HCT116 (cell line): ENCODE results near the gene GMDS. TPM values are rescaled to one million over a fixed set of nuclear protein-coding genes. Genes with fewer than 3 reads are reported as not detected.

Source experiments
- ATAC-seq: fragments of 200-7000 bp; cut with Tn5 transposase; 2 replicates; pipeline ENCODE4 v1.9.1; 2020; ENCODE audit warnings: mild to moderate bottlenecking, moderate library complexity
- BruUV-seq: library from RNA; stranded (reverse); fragments of 400-500 nt; replicated peaks from 2 replicates; lab custom pipeline; 2021; lab: Mats Ljungman, UMichigan
- CTCF ChIA-PET: fragments of 300-600 bp; sonication (Branson Sonifier 250); formaldehyde crosslinking; loops from one replicate; lab custom pipeline; 2021; ENCODE audit warnings: antibody characterized with exemption; lab: Charles Lee
- POLR2A ChIA-PET: fragments of 300-600, 350-600 bp; sonication (Branson Sonifier 250); formaldehyde crosslinking; loops from one replicate; lab custom pipeline; 2021; ENCODE audit warnings: antibody characterized with exemption; lab: Charles Lee
- RAD21 ChIA-PET, 2 experiments: fragments of 300-600 bp; sonication (Branson Sonifier 250); formaldehyde crosslinking; loops; one replicate each; lab custom pipeline; 2023; ENCODE audit warnings: low total read pairs in 2 of 2; ENCODE audit not compliant: uncharacterized antibody in 2 of 2, unreplicated experiment in 2 of 2, low non-redundant PET in 1 of 2; lab: Charles Lee
- DNase-seq: peaks from one replicate; pipeline ENCODE4 v3.0.0-alpha.2; 2010; ENCODE audit warnings: low read depth, low spot score
- H2AFZ ChIP-seq: fragments of 200-600 bp; shearing (Covaris generic), sonication (generic); 2 replicates; pipeline ENCODE4 v1.6.1; 2017; ENCODE audit warnings: low read depth, mixed run types, mixed read lengths, antibody characterized with exemption, low read length; ENCODE audit not compliant: poor library complexity, severe bottlenecking
- H3K27ac ChIP-seq: 2 replicates; pipeline ENCODE4 v1.5.1; 2012; ENCODE audit warnings: low read depth, low read length
- H3K27me3 ChIP-seq: fragments of 200-600 bp; sonication (generic); 2 replicates; pipeline ENCODE4 v1.6.1; 2016; ENCODE audit warnings: mixed run types, low read length, mixed read lengths; ENCODE audit not compliant: insufficient read depth
- H3K36me3 ChIP-seq, 2 experiments: fragments of 200-500 bp in 1 of 2; fragments of 200-600 bp in 1 of 2; sonication (Bioruptor generic) in 1 of 2; sonication (generic) in 1 of 2; 2 replicates each; pipeline versions ENCODE4 v1.5.1 to v1.6.1; 2014 to 2016; ENCODE audit warnings: low read length in 2 of 2, inconsistent platforms in 1 of 2, mixed read lengths in 1 of 2, mixed run types in 1 of 2; ENCODE audit not compliant: insufficient read depth in 2 of 2, control insufficient read depth in 1 of 2
- H3K4me1 ChIP-seq, 2 experiments: fragments of 200-600 bp in 1 of 2; sonication (generic) in 1 of 2; 2 replicates each; pipeline versions ENCODE4 v1.5.1 to v1.6.1; 2012 to 2017; ENCODE audit warnings: low read length in 2 of 2, inconsistent platforms in 1 of 2, mild to moderate bottlenecking in 1 of 2, mixed read lengths in 1 of 2, mixed run types in 1 of 2, moderate library complexity in 1 of 2; ENCODE audit not compliant: insufficient read depth in 2 of 2, control insufficient read depth in 1 of 2
- H3K4me2 ChIP-seq: fragments of 200-600 bp; sonication (generic); 2 replicates; pipeline ENCODE4 v1.6.1; 2017; ENCODE audit warnings: mixed run types, low read length, mixed read lengths
- H3K4me3 ChIP-seq, 2 experiments: fragments of 200-600 bp in 1 of 2; sonication (generic) in 1 of 2; replicated peaks in 1 of 2; 2 replicates each; pipeline ENCODE4 v1.5.1; 2011 to 2016; ENCODE audit warnings: low read length in 2 of 2, control low read depth in 1 of 2, low read depth in 1 of 2, mild to moderate bottlenecking in 1 of 2, mixed read lengths in 1 of 2, mixed run types in 1 of 2
- H3K79me2 ChIP-seq: fragments of 200-600 bp; sonication (generic); 2 replicates; pipeline ENCODE4 v1.6.1; 2017; ENCODE audit warnings: mild to moderate bottlenecking, mixed run types, low read length, moderate library complexity, mixed read lengths; ENCODE audit not compliant: insufficient read depth
- H3K9ac ChIP-seq: fragments of 200-600 bp; sonication (generic); 2 replicates; pipeline ENCODE4 v1.6.1; 2016; ENCODE audit warnings: low read length, mixed read lengths
- H3K9me2 ChIP-seq: fragments of 200-600 bp; sonication (generic), shearing (Covaris generic); 2 replicates; pipeline ENCODE4 v1.6.1; 2017; ENCODE audit warnings: mixed run types, mild to moderate bottlenecking, moderate library complexity; ENCODE audit not compliant: insufficient read depth
- H3K9me3 ChIP-seq, 2 experiments: fragments of 200-500 bp in 1 of 2; fragments of 200-600 bp in 1 of 2; sonication (Bioruptor generic) in 1 of 2; sonication (generic) in 1 of 2; 2 replicates each; pipeline ENCODE4 v1.6.1; 2014 to 2017; ENCODE audit warnings: low read length in 2 of 2, mixed read lengths in 2 of 2, inconsistent platforms in 1 of 2, low read depth in 1 of 2, mild to moderate bottlenecking in 1 of 2, mixed run types in 1 of 2, moderate library complexity in 1 of 2; ENCODE audit not compliant: control insufficient read depth in 1 of 2, insufficient read depth in 1 of 2
- H4K20me1 ChIP-seq: fragments of 200-600 bp; sonication (generic), shearing (Covaris generic); 2 replicates; pipeline ENCODE4 v1.6.1; 2017; ENCODE audit warnings: mixed run types, mild to moderate bottlenecking, moderate library complexity; ENCODE audit not compliant: insufficient read depth
- CEBPB ChIP-seq: IDR thresholded peaks from 2 replicates; pipeline ENCODE4 v1.6.1; 2012; ENCODE audit warnings: low read depth
- EZH2 ChIP-seq: fragments of 200-600 bp; sonication (generic); IDR thresholded peaks from 2 replicates; pipeline ENCODE4 v1.6.1; 2017; ENCODE audit warnings: antibody characterized with exemption, mixed run types
- FOSL1 ChIP-seq: IDR thresholded peaks from 2 replicates; pipeline ENCODE4 v1.6.1; 2012; ENCODE audit warnings: low read depth
- POLR2A ChIP-seq: IDR thresholded peaks from 2 replicates; pipeline ENCODE4 v1.7.0; 2011; ENCODE audit warnings: borderline replicate concordance; ENCODE audit not compliant: insufficient read depth, insufficient read length; ENCODE audit errors: extremely low read depth
- POLR2AphosphoS5 ChIP-seq: IDR thresholded peaks from 2 replicates; pipeline ENCODE4 v1.6.1; 2011; ENCODE audit warnings: mild to moderate bottlenecking, low read depth, low read length, moderate library complexity
- SIN3A ChIP-seq: IDR thresholded peaks from 2 replicates; pipeline ENCODE4 v1.6.1; 2012; ENCODE audit warnings: low read depth
- SRF ChIP-seq: IDR thresholded peaks from 2 replicates; pipeline ENCODE4 v1.6.1; 2012; ENCODE audit warnings: low read depth
- ZNF274 ChIP-seq: fragments of 200-500 bp; sonication (Bioruptor generic); IDR thresholded peaks from 2 replicates; pipeline ENCODE4 v1.6.1; 2014; ENCODE audit warnings: mild to moderate bottlenecking, low read depth, low read length, inconsistent platforms
- intact Hi-C: fragments of 100-400 bp; cut with micrococcal nuclease; formaldehyde crosslinking; loops from 2 replicates; pipeline ENCODE4 v1.10.0; 2022
- total RNA-seq: library from RNA; stranded (reverse); gene quantifications from one replicate; pipeline ENCODE4 v1.2.1, GENCODE V29; 2021; ENCODE audit not compliant: unreplicated experiment
- TF ChIP-seq, protein P1 (sequence below): IDR thresholded peaks from 2 replicates; pipeline ENCODE4 v1.6.1; 2012
- TF ChIP-seq, protein P2 (sequence below): IDR thresholded peaks from 2 replicates; pipeline ENCODE4 v1.6.1; 2012
- TF ChIP-seq, protein P3 (sequence below): IDR thresholded peaks from 2 replicates; pipeline ENCODE4 v1.6.1; 2012; ENCODE audit warnings: low read depth

The GMDS gene
- total RNA-seq, 1 experiment from 2014 or later = 34.4 TPM

DNA sequence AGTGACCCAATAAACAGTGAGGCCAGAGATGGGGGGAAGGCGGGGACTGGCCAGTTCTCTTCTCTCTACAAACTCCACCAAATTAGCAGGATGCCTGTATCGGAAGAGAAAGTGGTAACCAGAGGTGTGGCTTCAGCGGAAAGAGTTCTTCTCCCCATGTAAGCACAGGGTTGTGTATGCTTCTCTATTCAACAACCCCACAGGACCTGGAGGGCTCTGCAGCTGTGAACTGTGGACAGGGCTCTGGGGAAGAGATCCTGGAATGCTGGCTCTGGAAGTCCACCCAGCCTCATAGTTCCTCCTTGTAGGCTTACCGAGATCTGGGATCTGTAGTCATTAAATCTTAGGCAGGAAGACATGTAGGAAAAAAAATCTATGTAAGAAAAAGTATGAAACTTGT is 449.5 kb downstream of the GMDS start:
- Histone ChIP-seq H3K36me3 (no peaks in the 10 kb centered on the region), H3K4me1 (no peaks in the 10 kb centered on the region), H3K9me2 (no peaks in the 10 kb centered on the region), H4K20me1 (no peaks in the 10 kb centered on the region), H3K9ac (no peak overlapping the region), H3K27me3 (no peaks in the 10 kb centered on the region), H3K27ac (no peak overlapping the region), H3K4me2 (no peak overlapping the region), H3K9me3 (no peaks in the 10 kb centered on the region), H3K4me3 (no peak overlapping the region), H2AFZ (no peak overlapping the region), H3K79me2 (no peaks in the 10 kb centered on the region)
- no peak for ATAC-seq
- TF ChIP-seq, protein P1, sequence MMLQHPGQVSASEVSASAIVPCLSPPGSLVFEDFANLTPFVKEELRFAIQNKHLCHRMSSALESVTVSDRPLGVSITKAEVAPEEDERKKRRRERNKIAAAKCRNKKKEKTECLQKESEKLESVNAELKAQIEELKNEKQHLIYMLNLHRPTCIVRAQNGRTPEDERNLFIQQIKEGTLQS = no peak
- TF ChIP-seq POLR2A (no peak), SIN3A (no peak), FOSL1 (no peak), EZH2 (no peak), POLR2AphosphoS5 (no peak), SRF (no peak), CEBPB (no peak), ZNF274 (no peak)
- TF ChIP-seq, protein P2, sequence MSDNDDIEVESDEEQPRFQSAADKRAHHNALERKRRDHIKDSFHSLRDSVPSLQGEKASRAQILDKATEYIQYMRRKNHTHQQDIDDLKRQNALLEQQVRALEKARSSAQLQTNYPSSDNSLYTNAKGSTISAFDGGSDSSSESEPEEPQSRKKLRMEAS = no peak
- TF ChIP-seq, protein P3, sequence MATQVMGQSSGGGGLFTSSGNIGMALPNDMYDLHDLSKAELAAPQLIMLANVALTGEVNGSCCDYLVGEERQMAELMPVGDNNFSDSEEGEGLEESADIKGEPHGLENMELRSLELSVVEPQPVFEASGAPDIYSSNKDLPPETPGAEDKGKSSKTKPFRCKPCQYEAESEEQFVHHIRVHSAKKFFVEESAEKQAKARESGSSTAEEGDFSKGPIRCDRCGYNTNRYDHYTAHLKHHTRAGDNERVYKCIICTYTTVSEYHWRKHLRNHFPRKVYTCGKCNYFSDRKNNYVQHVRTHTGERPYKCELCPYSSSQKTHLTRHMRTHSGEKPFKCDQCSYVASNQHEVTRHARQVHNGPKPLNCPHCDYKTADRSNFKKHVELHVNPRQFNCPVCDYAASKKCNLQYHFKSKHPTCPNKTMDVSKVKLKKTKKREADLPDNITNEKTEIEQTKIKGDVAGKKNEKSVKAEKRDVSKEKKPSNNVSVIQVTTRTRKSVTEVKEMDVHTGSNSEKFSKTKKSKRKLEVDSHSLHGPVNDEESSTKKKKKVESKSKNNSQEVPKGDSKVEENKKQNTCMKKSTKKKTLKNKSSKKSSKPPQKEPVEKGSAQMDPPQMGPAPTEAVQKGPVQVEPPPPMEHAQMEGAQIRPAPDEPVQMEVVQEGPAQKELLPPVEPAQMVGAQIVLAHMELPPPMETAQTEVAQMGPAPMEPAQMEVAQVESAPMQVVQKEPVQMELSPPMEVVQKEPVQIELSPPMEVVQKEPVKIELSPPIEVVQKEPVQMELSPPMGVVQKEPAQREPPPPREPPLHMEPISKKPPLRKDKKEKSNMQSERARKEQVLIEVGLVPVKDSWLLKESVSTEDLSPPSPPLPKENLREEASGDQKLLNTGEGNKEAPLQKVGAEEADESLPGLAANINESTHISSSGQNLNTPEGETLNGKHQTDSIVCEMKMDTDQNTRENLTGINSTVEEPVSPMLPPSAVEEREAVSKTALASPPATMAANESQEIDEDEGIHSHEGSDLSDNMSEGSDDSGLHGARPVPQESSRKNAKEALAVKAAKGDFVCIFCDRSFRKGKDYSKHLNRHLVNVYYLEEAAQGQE = no peak
- CTCF ChIA-PET = no interaction called here
- BruUV-seq = no TSS peak
- POLR2A ChIA-PET = no interaction called here
- intact Hi-C loops = no loop called here
- RAD21 ChIA-PET = no interaction called here
- no peak for DNase-seq
